Body of pancreas (tissue), 4 donors: ENCODE measurements around the gene OR11A1. TPM values are rescaled to one million over a fixed set of nuclear protein-coding genes. Genes with fewer than 3 reads are reported as not detected.

Experiments
- ATAC-seq: fragments of 150-250 bp; one replicate; pipeline ENCODE4 v1.9.1; 2016
- DNase-seq, 4 donors: peaks; one replicate each; pipeline ENCODE4 v3.0.0-alpha.2; 2019
- H3K27ac ChIP-seq, 4 donors: fragments of 200-600 bp; sonication (generic); 1 replicate in 3 of 4; 2 replicates in 1 of 4; pipeline versions ENCODE4 v1.5.1 to v1.6.1; 2016 to 2019; ENCODE audit warnings: mild to moderate bottlenecking in 1 of 4, mixed read lengths in 1 of 4, moderate library complexity in 1 of 4
- H3K27me3 ChIP-seq, 2 donors: fragments of 200-600 bp; sonication (generic); one replicate each; pipeline ENCODE4 v1.6.0; 2016; ENCODE audit warnings: mild to moderate bottlenecking in 1 of 2
- H3K36me3 ChIP-seq, 2 donors: fragments of 200-600 bp; sonication (generic); replicated peaks in 1 of 2; 2 replicates each; pipeline ENCODE4 v1.5.1; 2016; ENCODE audit warnings: low read depth in 2 of 2; ENCODE audit not compliant: insufficient read depth in 1 of 2
- H3K4me1 ChIP-seq: fragments of 200-600 bp; sonication (generic); one replicate; pipeline ENCODE4 v1.6.0; 2016
- H3K4me3 ChIP-seq, 2 donors: fragments of 200-600 bp; sonication (generic); 1 replicate in 1 of 2; 2 replicates in 1 of 2; pipeline ENCODE4 v1.5.1; 2016 to 2019
- H3K9me3 ChIP-seq, 3 donors: fragments of 200-600 bp; sonication (generic); 1 replicate in 2 of 3; 2 replicates in 1 of 3; pipeline ENCODE4 v1.5.1; 2016
- POLR2A ChIP-seq, 3 donors: fragments of 450-650 bp; IDR thresholded peaks; one replicate each; pipeline ENCODE4 v1.6.1; 2016; ENCODE audit warnings: antibody characterized with exemption in 3 of 3, mild to moderate bottlenecking in 2 of 3
- WGBS, 2 donors: methylation state at CpG; one replicate each; pipeline ENCODE4 v1.1.5; 2017; 5-methylcytosine and 5-hydroxymethylcytosine counted together
- intact Hi-C: fragments of 100-400 bp; cut with DNase I; formaldehyde crosslinking; loops from one replicate; pipeline ENCODE4 v1.15.1; 2023
- total RNA-seq, 2 donors: library from RNA; depleted of rRNA; stranded (reverse); fragments of >200 nt; gene quantifications; one replicate each; pipeline ENCODE4 v1.1.0, GENCODE V29; 2016
- TF ChIP-seq, protein P1 (sequence below), 7 experiments: fragments of 450-650 bp in 4 of 7; fragments of 200-600 bp in 3 of 7; sonication (generic) in 3 of 7; IDR thresholded peaks; one replicate each; pipeline ENCODE4 v1.5.1; 2016 to 2019; ENCODE audit warnings: antibody characterized with exemption in 7 of 7

OR11A1 gene
- total RNA-seq, 2 donors from 2014 or later: not detected

DNA sequence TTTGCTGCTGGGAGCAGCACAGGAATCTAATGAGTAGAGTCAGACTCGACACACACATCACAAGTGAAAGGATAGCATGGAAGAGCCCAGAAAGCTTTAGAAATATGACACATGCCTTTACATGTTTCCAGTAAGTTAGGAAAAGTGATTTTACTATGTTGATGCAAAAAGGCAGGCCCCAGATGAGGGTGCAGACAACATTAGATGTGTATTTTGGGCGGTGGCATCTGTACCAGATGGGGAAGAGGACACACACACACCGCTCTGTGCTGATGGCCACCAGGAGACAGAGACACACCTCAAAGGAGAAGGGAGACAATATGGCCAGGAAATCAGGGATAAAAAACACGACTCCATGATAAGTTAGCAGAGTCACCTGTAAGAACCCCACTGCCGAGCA lies 30.3 kb upstream of the OR11A1 start:
- H3K4me3 ChIP-seq: no peak overlapping the region
- no peak for TF ChIP-seq POLR2A (IDR thresholded peaks at IDR 0.05)
- TF ChIP-seq, protein P1, sequence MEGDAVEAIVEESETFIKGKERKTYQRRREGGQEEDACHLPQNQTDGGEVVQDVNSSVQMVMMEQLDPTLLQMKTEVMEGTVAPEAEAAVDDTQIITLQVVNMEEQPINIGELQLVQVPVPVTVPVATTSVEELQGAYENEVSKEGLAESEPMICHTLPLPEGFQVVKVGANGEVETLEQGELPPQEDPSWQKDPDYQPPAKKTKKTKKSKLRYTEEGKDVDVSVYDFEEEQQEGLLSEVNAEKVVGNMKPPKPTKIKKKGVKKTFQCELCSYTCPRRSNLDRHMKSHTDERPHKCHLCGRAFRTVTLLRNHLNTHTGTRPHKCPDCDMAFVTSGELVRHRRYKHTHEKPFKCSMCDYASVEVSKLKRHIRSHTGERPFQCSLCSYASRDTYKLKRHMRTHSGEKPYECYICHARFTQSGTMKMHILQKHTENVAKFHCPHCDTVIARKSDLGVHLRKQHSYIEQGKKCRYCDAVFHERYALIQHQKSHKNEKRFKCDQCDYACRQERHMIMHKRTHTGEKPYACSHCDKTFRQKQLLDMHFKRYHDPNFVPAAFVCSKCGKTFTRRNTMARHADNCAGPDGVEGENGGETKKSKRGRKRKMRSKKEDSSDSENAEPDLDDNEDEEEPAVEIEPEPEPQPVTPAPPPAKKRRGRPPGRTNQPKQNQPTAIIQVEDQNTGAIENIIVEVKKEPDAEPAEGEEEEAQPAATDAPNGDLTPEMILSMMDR (IDR thresholded peaks at IDR 0.05): no peak
- intact Hi-C loops: no loop called here
- H3K27me3 ChIP-seq: no peaks in the 10 kb centered on the region
- 60 to 68% methylated on average over 5 of the region's 5 CpGs for WGBS, 2 donors
- H3K36me3 ChIP-seq: no peaks in the 10 kb centered on the region
- no peak for ATAC-seq
- no peak for DNase-seq
- H3K9me3 ChIP-seq: no peaks in the 10 kb centered on the region
- no peaks in the 10 kb centered on the region for H3K4me1 ChIP-seq
- H3K27ac ChIP-seq: no peak overlapping the region

DNA sequence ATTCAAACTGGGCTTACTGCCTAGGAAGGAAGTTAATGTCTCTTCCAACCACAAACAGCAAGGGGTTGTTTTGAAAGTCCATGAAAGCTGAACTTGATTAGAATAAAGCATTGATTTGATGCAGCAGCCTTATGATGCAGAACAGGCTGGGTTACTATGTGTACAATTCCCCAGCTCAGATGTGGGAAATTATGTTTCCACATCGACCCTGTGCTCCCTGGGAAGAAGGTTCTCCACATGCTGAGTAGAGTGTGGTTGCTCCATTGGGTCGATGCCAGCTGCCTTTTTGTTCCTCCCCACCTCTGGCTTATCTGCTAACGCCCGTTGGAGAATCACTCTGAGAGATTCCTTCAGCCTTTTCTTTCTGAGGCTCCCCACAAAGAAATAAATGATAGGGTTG lies 29.7 kb upstream of the OR11A1 start:
- no peaks in the 10 kb centered on the region for H3K4me1 ChIP-seq
- DNase-seq (no peak), ATAC-seq (no peak)
- no peaks in the 10 kb centered on the region for H3K36me3 ChIP-seq
- H3K27me3 ChIP-seq: no peaks in the 10 kb centered on the region
- H3K27ac ChIP-seq: no peak overlapping the region
- H3K4me3 ChIP-seq: no peak overlapping the region
- intact Hi-C loops: no loop called here
- TF ChIP-seq, protein P1 (IDR thresholded peaks at IDR 0.05): no peak
- no peak for TF ChIP-seq POLR2A (IDR thresholded peaks at IDR 0.05)
- WGBS, 2 donors: 50 to 52% methylated on average over 4 of the region's 4 CpGs
- H3K9me3 ChIP-seq: no peaks in the 10 kb centered on the region

DNA sequence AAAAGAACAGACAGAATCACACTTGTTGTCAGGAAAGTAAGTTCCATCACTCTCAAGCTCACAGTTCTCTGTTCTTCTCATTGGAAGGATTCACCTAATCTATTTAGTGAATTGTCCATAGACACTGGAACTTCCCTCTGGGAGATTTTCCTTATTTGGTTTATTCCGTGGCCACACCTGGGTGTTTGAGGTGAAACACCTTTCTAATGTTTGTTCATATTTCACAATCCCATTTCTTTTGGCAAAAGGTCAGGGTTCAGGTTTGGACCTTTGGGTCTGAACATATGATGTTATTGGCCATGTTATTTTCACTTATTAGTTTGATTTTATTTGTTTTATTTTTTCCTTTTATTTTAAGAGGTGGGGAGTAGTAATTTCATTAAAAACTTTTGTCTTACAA lies 26.9 kb upstream of the OR11A1 start:
- Histone ChIP-seq H3K36me3 (no peaks in the 10 kb centered on the region), H3K27ac (no peak overlapping the region), H3K9me3 (no peaks in the 10 kb centered on the region), H3K4me1 (no peaks in the 10 kb centered on the region), H3K4me3 (no peak overlapping the region), H3K27me3 (no peaks in the 10 kb centered on the region)
- intact Hi-C loops: no loop called here
- no peak for TF ChIP-seq POLR2A (IDR thresholded peaks at IDR 0.05)
- TF ChIP-seq, protein P1 (IDR thresholded peaks at IDR 0.05): no peak
- no peak for ATAC-seq
- DNase-seq: no peak
- 21 to 39% methylated on average over 1 of the region's 1 CpG for WGBS, 2 donors

DNA sequence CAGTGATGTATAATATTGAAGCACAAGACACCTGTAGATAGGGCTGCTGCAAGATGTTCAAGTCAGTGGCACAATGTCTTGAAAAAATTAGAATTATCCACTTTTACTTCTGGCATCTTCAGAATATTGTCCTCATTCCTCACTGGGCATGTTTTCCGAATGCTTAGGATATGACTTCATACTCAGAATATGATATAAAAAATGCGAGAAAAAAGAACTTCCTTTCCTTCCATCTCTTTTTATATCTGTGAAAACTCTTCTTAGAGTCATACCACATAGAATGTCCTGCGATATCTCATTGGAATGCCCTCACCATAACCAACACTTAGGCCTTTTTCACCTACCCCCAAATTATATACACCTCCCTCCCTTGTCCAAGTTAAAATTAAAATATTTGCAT lies 26.3 kb upstream of the OR11A1 start:
- ATAC-seq: no peak
- H3K36me3 ChIP-seq: no peaks in the 10 kb centered on the region
- no peak overlapping the region for H3K27ac ChIP-seq
- TF ChIP-seq POLR2A (IDR thresholded peaks at IDR 0.05): no peak
- TF ChIP-seq, protein P1 (IDR thresholded peaks at IDR 0.05): no peak
- H3K27me3 ChIP-seq: no peaks in the 10 kb centered on the region
- no peak for DNase-seq
- H3K4me3 ChIP-seq: no peak overlapping the region
- no peaks in the 10 kb centered on the region for H3K4me1 ChIP-seq
- 83 to 89% methylated on average over 3 of the region's 3 CpGs for WGBS, 2 donors
- intact Hi-C loops: no loop called here
- no peaks in the 10 kb centered on the region for H3K9me3 ChIP-seq

DNA sequence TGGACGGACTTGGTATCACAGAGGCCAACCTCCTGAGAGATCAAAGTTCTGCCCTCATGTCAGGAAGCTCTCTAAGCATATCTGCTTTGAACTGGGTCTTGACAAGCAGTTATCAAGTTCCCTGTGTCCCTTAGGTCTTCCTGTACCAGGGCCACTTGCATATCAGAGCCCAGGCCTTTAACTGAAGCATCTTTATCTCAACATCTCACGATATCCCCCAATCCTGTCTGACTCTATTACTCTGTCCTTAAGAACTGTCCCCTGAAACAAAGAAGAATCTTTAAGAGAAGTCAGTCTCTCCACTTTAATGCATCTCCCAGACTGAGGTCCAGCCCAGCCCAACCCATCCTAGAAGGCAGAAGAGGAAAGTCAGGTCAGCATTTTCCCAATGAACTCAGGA lies 22.7 kb upstream of the OR11A1 start:
- Histone ChIP-seq H3K4me1 (no peaks in the 10 kb centered on the region), H3K27me3 (no peaks in the 10 kb centered on the region), H3K27ac (no peak overlapping the region), H3K4me3 (no peak overlapping the region), H3K9me3 (no peaks in the 10 kb centered on the region), H3K36me3 (no peaks in the 10 kb centered on the region)
- intact Hi-C loops: no loop called here
- no peak for ATAC-seq
- TF ChIP-seq, protein P1 (IDR thresholded peaks at IDR 0.05): no peak
- TF ChIP-seq POLR2A (IDR thresholded peaks at IDR 0.05): no peak
- WGBS, 2 donors: 64 to 67% methylated on average over 2 of the region's 2 CpGs
- no peak for DNase-seq
